GM12801 (cell line): ENCODE measurements around the gene DDX39B.

Source experiments
- TF ChIP-seq, protein P1 (sequence below): IDR thresholded peaks from one replicate; pipeline ENCODE4 v1.5.1; 2011; ENCODE audit warnings: control low read depth; ENCODE audit not compliant: insufficient read length; ENCODE audit errors: extremely low read depth

DDX39B gene

DNA sequence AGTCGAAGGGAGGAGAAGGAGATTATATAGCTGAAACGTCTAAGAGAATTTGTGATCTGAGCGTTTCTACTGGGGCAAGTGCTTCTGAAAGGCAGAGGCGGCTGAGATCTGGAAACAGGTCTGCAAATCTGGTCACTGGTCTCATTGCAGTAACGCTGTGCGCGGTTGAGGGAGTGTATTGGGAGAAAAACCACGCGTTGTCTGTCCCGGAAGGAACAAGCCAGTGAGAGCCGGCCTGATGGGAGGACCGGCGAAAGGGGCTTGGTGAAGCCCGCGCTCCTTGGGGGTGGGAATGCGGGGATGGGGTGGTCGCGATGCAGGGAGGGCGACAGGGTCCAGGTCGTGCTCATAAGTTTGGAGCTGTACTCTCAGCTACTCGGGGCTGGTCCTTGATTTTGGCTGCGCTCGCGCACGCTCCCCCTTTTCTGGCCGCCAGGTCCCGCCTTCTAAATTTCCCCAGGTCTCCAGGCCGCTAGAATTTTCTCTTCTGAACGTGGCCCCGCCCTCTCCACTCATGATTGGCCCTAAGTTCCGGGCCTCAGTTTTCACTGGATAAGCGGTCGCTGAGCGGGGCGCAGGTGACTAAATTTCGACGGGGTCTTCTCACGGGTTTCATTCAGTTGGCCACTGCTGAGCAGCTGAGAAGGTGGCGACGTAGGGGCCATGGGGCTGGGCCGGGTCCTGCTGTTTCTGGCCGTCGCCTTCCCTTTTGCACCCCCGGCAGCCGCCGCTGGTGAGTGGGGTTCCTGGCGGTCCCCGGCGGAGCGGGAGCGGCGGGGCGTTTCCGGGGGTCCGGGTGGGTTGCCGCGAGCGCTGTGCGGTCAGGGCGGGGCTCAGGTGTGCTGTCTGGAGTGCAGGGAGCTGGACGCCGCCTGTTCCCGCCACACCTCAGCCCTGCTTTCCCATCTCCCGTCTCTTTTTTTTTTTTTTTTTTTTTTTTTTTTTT lies 44.0 kb downstream of the DDX39B start, which contains the start of gene MICB:
Gene MICB, plus strand, starts transcription at position 615 of the 946 bp plus-strand sequence. Its CDS starts 49 bp downstream, at position 664.
- TF ChIP-seq, protein P1, sequence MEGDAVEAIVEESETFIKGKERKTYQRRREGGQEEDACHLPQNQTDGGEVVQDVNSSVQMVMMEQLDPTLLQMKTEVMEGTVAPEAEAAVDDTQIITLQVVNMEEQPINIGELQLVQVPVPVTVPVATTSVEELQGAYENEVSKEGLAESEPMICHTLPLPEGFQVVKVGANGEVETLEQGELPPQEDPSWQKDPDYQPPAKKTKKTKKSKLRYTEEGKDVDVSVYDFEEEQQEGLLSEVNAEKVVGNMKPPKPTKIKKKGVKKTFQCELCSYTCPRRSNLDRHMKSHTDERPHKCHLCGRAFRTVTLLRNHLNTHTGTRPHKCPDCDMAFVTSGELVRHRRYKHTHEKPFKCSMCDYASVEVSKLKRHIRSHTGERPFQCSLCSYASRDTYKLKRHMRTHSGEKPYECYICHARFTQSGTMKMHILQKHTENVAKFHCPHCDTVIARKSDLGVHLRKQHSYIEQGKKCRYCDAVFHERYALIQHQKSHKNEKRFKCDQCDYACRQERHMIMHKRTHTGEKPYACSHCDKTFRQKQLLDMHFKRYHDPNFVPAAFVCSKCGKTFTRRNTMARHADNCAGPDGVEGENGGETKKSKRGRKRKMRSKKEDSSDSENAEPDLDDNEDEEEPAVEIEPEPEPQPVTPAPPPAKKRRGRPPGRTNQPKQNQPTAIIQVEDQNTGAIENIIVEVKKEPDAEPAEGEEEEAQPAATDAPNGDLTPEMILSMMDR: no peak

DNA sequence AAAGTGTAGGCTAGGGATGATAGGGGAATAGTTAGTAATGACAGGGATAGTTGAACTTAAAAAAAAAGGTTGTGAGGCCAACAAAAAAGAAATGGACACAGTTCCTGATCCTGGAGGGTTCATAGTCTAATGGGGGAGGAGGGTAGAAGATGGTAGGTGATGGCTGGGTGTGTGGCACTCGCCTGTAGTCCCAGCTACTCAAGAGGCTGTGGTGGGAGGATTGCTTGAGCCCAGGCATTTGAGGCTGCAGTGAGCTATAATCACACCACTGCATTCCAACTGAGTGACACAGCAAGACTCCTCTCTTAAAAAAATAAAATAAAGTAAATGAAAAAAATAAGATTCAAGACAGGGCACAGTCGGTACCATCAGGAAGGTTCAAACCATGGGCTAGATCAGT lies 46.2 kb downstream of the DDX39B start:
- TF ChIP-seq, protein P1: no peak

DNA sequence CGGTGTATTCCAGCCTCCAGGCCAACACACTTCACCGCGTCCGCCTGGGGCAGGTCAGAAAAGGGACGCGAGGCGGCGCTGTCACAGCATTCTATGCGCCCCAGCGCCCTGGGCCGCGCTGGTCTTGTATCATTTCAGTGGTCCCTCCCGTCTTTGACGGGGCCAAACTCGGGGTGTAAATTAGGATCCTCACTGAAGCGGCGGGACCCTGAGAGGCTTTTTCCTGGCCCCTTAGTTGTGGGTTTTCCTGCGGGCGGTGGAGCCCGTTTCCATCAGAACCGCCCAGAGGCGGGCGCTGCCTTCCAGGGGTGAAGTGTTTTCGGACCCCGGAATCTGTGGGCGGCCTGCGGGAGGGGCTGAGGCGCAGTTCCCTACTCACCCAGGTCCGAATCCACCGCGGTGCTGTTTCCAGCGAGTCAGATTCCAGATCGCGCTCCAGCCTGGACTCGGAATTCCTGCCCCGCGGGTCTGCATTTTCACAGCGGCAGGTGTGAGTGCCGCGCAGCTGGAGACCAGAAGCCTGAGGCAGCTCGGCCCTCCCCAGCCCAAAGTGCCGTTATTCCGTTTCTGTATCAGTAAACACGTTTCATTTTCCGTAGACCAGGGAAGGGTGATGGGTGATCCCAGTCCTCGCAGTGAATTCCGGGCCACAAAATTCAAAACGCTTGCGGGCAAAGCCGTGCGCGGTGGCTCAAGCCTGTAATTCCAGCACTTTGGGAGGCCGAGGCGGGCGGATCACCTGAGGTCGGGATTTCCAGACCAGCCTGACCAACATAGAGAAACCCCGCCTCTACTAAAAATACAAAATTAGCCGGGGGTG lies 47.7 kb downstream of the DDX39B start:
- TF ChIP-seq, protein P1: peak; percentile 6

DNA sequence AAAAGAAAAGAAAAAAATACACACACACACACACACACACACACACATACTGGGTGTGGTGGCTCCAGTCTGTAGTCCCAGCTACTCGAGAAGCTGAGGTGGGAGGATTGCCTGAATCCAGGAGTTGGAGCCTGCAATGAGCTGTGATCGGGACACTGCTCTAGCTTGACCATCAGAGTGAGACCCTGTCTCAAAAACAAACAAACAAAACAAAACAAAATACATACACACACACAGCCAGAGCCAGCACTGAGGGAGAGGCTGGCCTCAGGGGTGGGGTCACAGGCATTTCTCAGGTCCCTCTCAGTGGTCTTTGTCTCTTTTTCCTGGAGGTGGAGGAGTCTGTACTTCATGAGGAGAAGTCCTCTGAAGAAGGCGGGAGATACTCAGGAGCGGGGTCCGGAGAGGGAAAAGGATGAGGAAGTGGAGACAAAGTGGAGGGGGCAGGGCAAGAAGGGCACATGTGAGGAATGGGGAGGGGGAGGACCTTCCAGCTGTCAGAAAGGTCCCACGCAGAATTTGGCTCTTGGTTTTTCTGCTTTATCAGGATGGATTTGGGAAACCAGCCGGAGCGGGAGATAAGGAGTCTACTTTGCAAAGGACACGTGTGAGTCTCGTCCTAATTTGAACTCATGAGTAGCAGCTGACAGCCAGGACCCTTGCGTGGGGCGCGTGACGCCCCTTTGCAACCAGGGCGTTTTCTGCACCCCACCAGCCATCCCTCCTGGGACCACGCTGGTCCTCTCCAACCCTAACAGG lies 51.5 kb downstream of the DDX39B start:
- TF ChIP-seq, protein P1: no peak

DNA sequence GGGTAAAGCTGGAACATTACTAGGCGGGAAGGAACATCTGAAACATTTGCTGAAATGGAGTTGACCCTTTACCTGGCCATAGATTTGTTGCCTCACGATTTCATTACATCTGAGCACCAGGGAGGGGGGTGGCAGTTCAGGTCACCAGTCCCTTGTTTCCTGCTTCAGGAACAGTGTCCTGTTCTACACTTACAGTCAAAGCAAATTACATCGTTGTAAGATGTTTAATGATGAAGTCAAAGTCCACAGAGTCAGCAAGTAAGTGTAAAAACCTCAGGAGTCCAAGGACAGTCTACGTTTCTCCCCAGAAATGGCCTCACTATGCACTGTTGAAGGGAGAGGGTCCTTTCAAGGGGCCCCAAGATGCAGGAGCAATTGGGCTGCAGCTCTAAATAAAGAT lies 52.7 kb downstream of the DDX39B start:
- TF ChIP-seq, protein P1: no peak

DNA sequence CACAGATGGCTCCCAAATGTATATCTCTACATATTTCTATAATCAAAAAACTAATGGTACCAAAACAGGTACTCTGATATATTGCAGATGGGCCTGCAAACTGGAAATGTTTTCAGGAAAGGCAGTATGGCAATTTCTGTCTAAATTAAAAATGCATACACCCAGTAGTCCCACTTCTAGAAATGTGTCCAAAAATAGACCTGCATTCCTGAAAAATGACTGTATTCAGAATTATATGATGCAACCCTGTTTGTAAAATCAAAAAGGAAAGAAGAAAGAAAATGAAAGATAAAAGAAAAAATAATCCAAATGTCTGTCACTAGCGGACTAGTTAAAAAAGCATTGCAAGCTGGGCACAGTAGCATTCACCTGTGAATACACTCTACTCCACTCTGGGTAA lies 56.7 kb downstream of the DDX39B start:
- TF ChIP-seq, protein P1: no peak
